GM12878 (cell line): ENCODE results near the gene NAV2. TPM values are rescaled to one million over a fixed set of nuclear protein-coding genes. Genes with fewer than 3 reads are reported as not detected.

ENCODE experiments used
- ATAC-seq: fragments of 200-7000 bp; cut with Tn5 transposase; 3 replicates; pipeline ENCODE4 v1.9.1; 2020; ENCODE audit warnings: mild to moderate bottlenecking, moderate library complexity
- BruUV-seq: library from RNA; stranded (reverse); fragments of 400-500 nt; replicated peaks from 2 replicates; lab custom pipeline; 2021; lab: Mats Ljungman, UMichigan
- CTCF ChIA-PET: fragments of 300-600 bp; sonication (Branson Sonifier 250); formaldehyde crosslinking; extraction: SDS; loops from one replicate; lab custom pipeline; 2021; ENCODE audit warnings: inconsistent platforms; lab: Yijun Ruan, JAX
- POLR2A ChIA-PET: fragments of 350-600 bp; formaldehyde crosslinking; extraction: SDS; loops from one replicate; lab custom pipeline; 2021; ENCODE audit warnings: inconsistent platforms; lab: Charles Lee
- RAD21 ChIA-PET: fragments of 300-600 bp; sonication (Branson Sonifier 250); formaldehyde crosslinking; loops from one replicate; lab custom pipeline; 2023; ENCODE audit warnings: antibody characterized with exemption; ENCODE audit not compliant: unreplicated experiment; lab: Charles Lee
- SMC1A ChIA-PET: fragments of 300-600 bp; sonication (Branson Sonifier 250); formaldehyde crosslinking; loops from one replicate; lab custom pipeline; 2023; ENCODE audit not compliant: unreplicated experiment, uncharacterized antibody; lab: Charles Lee
- DNase-seq: peaks from one replicate; pipeline ENCODE4 v3.0.0-alpha.2; 2011; ENCODE audit warnings: low read depth, low spot score
- FAIRE-seq: peaks from 3 replicates; lab custom pipeline; 2011; peaks lifted over from hg19 to GRCh38; lab: Jason Lieb, UNC
- H2AFZ ChIP-seq: 2 replicates; pipeline ENCODE4 v1.6.0; 2011; ENCODE audit warnings: low read depth, low read length, control low read depth; ENCODE audit not compliant: control insufficient read depth
- H3K27ac ChIP-seq: 2 replicates; pipeline ENCODE4 v1.5.1; 2011; ENCODE audit warnings: control low read depth; ENCODE audit not compliant: control insufficient read depth, insufficient read depth
- H3K27me3 ChIP-seq, 2 experiments: replicated peaks in 1 of 2; 2 replicates each; pipeline versions ENCODE4 v1.6.0 to v1.6.1; 2011; ENCODE audit warnings: low read length in 1 of 2; ENCODE audit not compliant: control insufficient read depth in 2 of 2, insufficient read depth in 2 of 2
- H3K36me3 ChIP-seq, 2 experiments: 2 replicates each; pipeline ENCODE4 v1.5.1; 2011; ENCODE audit warnings: low read length in 1 of 2; ENCODE audit not compliant: control insufficient read depth in 2 of 2, insufficient read depth in 2 of 2
- H3K4me1 ChIP-seq: 2 replicates; pipeline ENCODE4 v1.6.1; 2011; ENCODE audit warnings: mild to moderate bottlenecking, low read length, moderate library complexity, mixed read lengths; ENCODE audit not compliant: control insufficient read depth, insufficient read depth
- H3K4me2 ChIP-seq: 2 replicates; pipeline ENCODE4 v1.6.0; 2011; ENCODE audit warnings: control low read depth; ENCODE audit not compliant: control insufficient read depth, insufficient read depth
- H3K4me3 ChIP-seq: fragments of 200-600 bp; sonication (generic); 2 replicates; pipeline ENCODE4 v1.5.1; 2016
- H3K79me2 ChIP-seq: 2 replicates; pipeline ENCODE4 v1.6.0; 2011; ENCODE audit warnings: low read length; ENCODE audit not compliant: control insufficient read depth, insufficient read depth
- H3K9ac ChIP-seq: 2 replicates; pipeline ENCODE4 v1.8.0; 2011; ENCODE audit warnings: low read length, control low read depth, mixed read lengths; ENCODE audit not compliant: control insufficient read depth, insufficient read depth
- H3K9me3 ChIP-seq: replicated peaks from 3 replicates; pipeline ENCODE4 v1.5.1; 2011; ENCODE audit warnings: mild to moderate bottlenecking, low read length; ENCODE audit not compliant: control insufficient read depth, insufficient read depth
- H4K20me1 ChIP-seq: 2 replicates; pipeline ENCODE4 v1.6.0; 2011; ENCODE audit not compliant: control insufficient read depth, insufficient read depth
- ASH2L ChIP-seq: fragments of 300-600, 200-600 bp; sonication (generic); IDR thresholded peaks from 2 replicates; pipeline ENCODE4 v1.6.1; 2017; ENCODE audit warnings: low read depth, mild to moderate bottlenecking, borderline replicate concordance
- ATF3 ChIP-seq: IDR thresholded peaks from 2 replicates; pipeline ENCODE4 v1.6.1; 2011; ENCODE audit warnings: low read depth, mild to moderate bottlenecking, low read length, moderate library complexity, borderline replicate concordance; ENCODE audit errors: extremely low read depth
- BRCA1 ChIP-seq: IDR thresholded peaks from 2 replicates; pipeline ENCODE4 v1.6.1; 2011; ENCODE audit warnings: low read depth, low read length, improper control_type of control experiment
- CBFB ChIP-seq: IDR thresholded peaks from 2 replicates; pipeline ENCODE4 v1.6.1; 2016; ENCODE audit warnings: antibody characterized with exemption, low read depth
- HDAC6 ChIP-seq: fragments of 200-600 bp; sonication (generic); IDR thresholded peaks from one replicate; pipeline ENCODE4 v1.8.0; 2017; ENCODE audit warnings: antibody characterized with exemption; ENCODE audit not compliant: unreplicated experiment
- NBN ChIP-seq: fragments of 450-650 bp; IDR thresholded peaks from 2 replicates; pipeline ENCODE4 v1.6.1; 2016
- NFIC ChIP-seq: IDR thresholded peaks from 2 replicates; pipeline ENCODE4 v1.6.1; 2012; ENCODE audit warnings: low read depth, mild to moderate bottlenecking, inconsistent platforms, low read length, moderate library complexity
- NR2F1 ChIP-seq: fragments of 450-650 bp; conservative IDR thresholded peaks from 2 replicates; pipeline ENCODE4 v1.6.1; 2017; ENCODE audit warnings: mild to moderate bottlenecking
- PML ChIP-seq: IDR thresholded peaks from 2 replicates; pipeline ENCODE4 v1.6.1; 2012; ENCODE audit warnings: low read length, inconsistent platforms
- RAD51 ChIP-seq: fragments of 450-650 bp; IDR thresholded peaks from 2 replicates; pipeline ENCODE4 v1.6.1; 2016; ENCODE audit warnings: moderate library complexity, mild to moderate bottlenecking, inconsistent platforms
- SMARCA5 ChIP-seq: fragments of 450-650 bp; IDR thresholded peaks from 2 replicates; pipeline ENCODE4 v1.6.1; 2017; ENCODE audit warnings: mild to moderate bottlenecking
- STAT3 ChIP-seq: IDR thresholded peaks from 2 replicates; pipeline ENCODE4 v1.6.1; 2011; ENCODE audit warnings: low read depth, low read length, improper control_type of control experiment
- TAF1 ChIP-seq: IDR thresholded peaks from 2 replicates; pipeline ENCODE4 v1.6.1; 2011; ENCODE audit warnings: mild to moderate bottlenecking, low read depth, low read length, borderline replicate concordance
- TCF12 ChIP-seq: IDR thresholded peaks from 2 replicates; pipeline ENCODE4 v1.6.1; 2011; ENCODE audit warnings: low read depth, mild to moderate bottlenecking, low read length
- ZNF384 ChIP-seq: IDR thresholded peaks from 2 replicates; pipeline ENCODE4 v1.6.1; 2012; ENCODE audit warnings: low read depth, mild to moderate bottlenecking, low read length, improper control_type of control experiment, borderline replicate concordance
- ZNF592 ChIP-seq: fragments of 450-650 bp; IDR thresholded peaks from 2 replicates; pipeline ENCODE4 v1.6.1; 2017; ENCODE audit warnings: mild to moderate bottlenecking, moderate library complexity
- WGBS: methylation state at CpG from one replicate; pipeline ENCODE4 v1.1.6; 2016; ENCODE audit warnings: low lambda C conversion rate; ENCODE audit not compliant: insufficient replicate concordance, insufficient coverage; ENCODE audit errors: missing lambda C conversion rate; 5-methylcytosine and 5-hydroxymethylcytosine counted together
- in situ Hi-C: fragments of 300-500 bp; cut with MboI; formaldehyde crosslinking; loops from 9 replicates; pipeline ENCODE4 v1.14.3; 2018; ENCODE audit warnings: mixed read lengths
- intact Hi-C: fragments of 100-400 bp; cut with micrococcal nuclease; formaldehyde crosslinking; loops from one replicate; pipeline ENCODE4 v1.14.2; 2022; ENCODE audit not compliant: unreplicated experiment
- polyA plus RNA-seq, 11 experiments: library from polyadenylated mRNA; depleted of rRNA in 4 of 11; unstranded in 6 of 11; stranded (reverse) in 5 of 11; fragments of >200 nt; fragmentation: Nextera tagmentation in 4 of 11; fragmentation: Illumina TruSeq in 1 of 11; extraction: Ambion mirVana in 4 of 11; extraction: Trizol in 1 of 11; gene quantifications; 1 replicate in 1 of 11; 2 replicates in 10 of 11; pipeline versions ENCODE4 v1.2.1 to v1.2.3, GENCODE V29; 2011 to 2016; ENCODE audit warnings: inconsistent platforms in 2 of 11, missing spikeins in 2 of 11, low read depth in 1 of 11
- total RNA-seq, 4 experiments: library from RNA; depleted of rRNA in 3 of 4; stranded (reverse); fragments of >200 nt in 3 of 4; fragmentation: Illumina TruSeq in 1 of 4; extraction: Trizol in 1 of 4; gene quantifications; 2 replicates each; pipeline versions ENCODE4 v1.2.1 to v1.2.3, GENCODE V29; 2013 to 2021

The NAV2 gene
- total and polyA plus RNA-seq, 10 of the 15 experiments (the other 5 are each of a cell fraction or from before 2014, with no cell fraction given): 0.35 to 6.1 (median 1.1) TPM

- no peaks in the 10 kb centered on the region for H3K79me2 ChIP-seq
- H2AFZ ChIP-seq: no peak overlapping the region
- no peaks in the 10 kb centered on the region for H3K4me1 ChIP-seq
- no TSS peak for BruUV-seq
- ChIA-PET POLR2A (no interaction called here), RAD21 (no interaction called here), CTCF (interaction anchor here (1.6 kb wide), 1 partner anchor 13 kb away, joined by 4 read pairs; no protein-coding TSS in a partner anchor), SMC1A (interaction anchor here (1.4 kb wide), 1 partner anchor 13 kb away, joined by 3 read pairs; no protein-coding TSS in a partner anchor)
- no peaks in the 10 kb centered on the region for H4K20me1 ChIP-seq
- 100% methylated on average over 1 of the region's 1 CpG for WGBS
- in situ Hi-C loops: no loop called here
- DNase-seq (no peak), ATAC-seq (no peak), FAIRE-seq (no peak)
- no peak overlapping the region for H3K4me3 ChIP-seq
- TF ChIP-seq NBN (no peak), ATF3 (no peak), SMARCA5 (no peak), NFIC (no peak), HDAC6 (no peak), PML (no peak), STAT3 (no peak), CBFB (no peak), TCF12 (no peak), RAD51 (no peak)
- no peak overlapping the region for H3K4me2 ChIP-seq
- H3K9me3 ChIP-seq: no peaks in the 10 kb centered on the region
- H3K27me3 ChIP-seq: no peaks in the 10 kb centered on the region
- no peak overlapping the region for H3K9ac ChIP-seq
- H3K36me3 ChIP-seq: no peaks in the 10 kb centered on the region
- H3K27ac ChIP-seq: no peak overlapping the region
- intact Hi-C loops: no loop called here
Observed at GRCh38 chr11:19890308-19890707, 177.7 kb downstream of the NAV2 start.

- ChIA-PET RAD21 (no interaction called here), POLR2A (no interaction called here), CTCF (interaction anchor here (1.6 kb wide), 1 partner anchor 12 kb away, joined by 4 read pairs; no protein-coding TSS in a partner anchor), SMC1A (interaction anchor here (1.0 to 1.4 kb wide), 2 partner anchors 12 to 83 kb away, joined by 3 read pairs; no protein-coding TSS in a partner anchor)
- ATAC-seq (no peak), FAIRE-seq (no peak), DNase-seq (no peak)
- H3K9ac ChIP-seq: no peak overlapping the region
- no peak overlapping the region for H3K4me3 ChIP-seq
- H3K27me3 ChIP-seq: no peaks in the 10 kb centered on the region
- no peaks in the 10 kb centered on the region for H4K20me1 ChIP-seq
- BruUV-seq: no TSS peak
- no peaks in the 10 kb centered on the region for H3K36me3 ChIP-seq
- no peak overlapping the region for H3K27ac ChIP-seq
- no peak overlapping the region for H2AFZ ChIP-seq
- no peaks in the 10 kb centered on the region for H3K79me2 ChIP-seq
- H3K4me2 ChIP-seq: no peak overlapping the region
- in situ Hi-C loops (no loop called here), intact Hi-C loops (no loop called here)
- no peaks in the 10 kb centered on the region for H3K9me3 ChIP-seq
- no peaks in the 10 kb centered on the region for H3K4me1 ChIP-seq
- no peak for TF ChIP-seq ASH2L
- no peak for TF ChIP-seq RAD51
- no peak for TF ChIP-seq NR2F1
- no peak for TF ChIP-seq ZNF592
- no peak for TF ChIP-seq NFIC
- no peak for TF ChIP-seq ZNF384
- no peak for TF ChIP-seq TAF1
- TF ChIP-seq BRCA1: no peak
Observed at GRCh38 chr11:19891022-19891421, 178.4 kb downstream of the NAV2 start.
